Measurements from ENCODE around the gene STRN. TPM values are rescaled to one million over a fixed set of nuclear protein-coding genes. Genes with fewer than 3 reads are reported as not detected.

Gene STRN
- total and polyA plus RNA-seq, 2 of the 13 experiments (the other 11 are each of a cell fraction or from before 2014, with no cell fraction given) = 10.4 to 19.3 TPM

- Histone ChIP-seq H2AFZ (ENCODE audit: low read length) (no peak overlapping the region), H3K9ac (ENCODE audit: insufficient read depth, low read depth, low read length) (no peak overlapping the region), H3K9me3 (ENCODE audit: low read length) (no peaks in the 10 kb centered on the region), H3K4me3 (replicated peaks in 1 of 3; ENCODE audit: insufficient read depth in 1 of 3, low read depth in 2 of 3, low read length in 3 of 3) (no peak overlapping the region), H3K79me2 (ENCODE audit: insufficient read depth, low read length) (no peaks in the 10 kb centered on the region), H3K4me2 (ENCODE audit: low read depth, low read length) (no peak overlapping the region), H3K27ac (ENCODE audit: extremely low read length, insufficient read depth, low read length) (no peak overlapping the region), H4K20me1 (ENCODE audit: insufficient read depth, low read length) (no peaks in the 10 kb centered on the region), H3K27me3 (ENCODE audit: control insufficient read depth in 1 of 2, insufficient read depth in 2 of 2, low read length in 2 of 2) (no peaks in the 10 kb centered on the region), H3K36me3 (replicated peaks in 1 of 2; ENCODE audit: control insufficient read depth in 1 of 2, insufficient read depth in 2 of 2, low read length in 2 of 2) (peaks cover 4 to 23% of the 10 kb centered on the region in 2 experiments), H3K4me1 (ENCODE audit: insufficient read depth, low read length) (peaks cover 7% of the 10 kb centered on the region)
- ChIA-PET CTCF (ENCODE audit: low intra/inter-chr PET ratio, low total read pairs) (no interaction called here), POLR2A (no interaction called here)
- ATAC-seq (peak; percentile 54), FAIRE-seq (peak; percentile 23), DNase-seq (ENCODE audit: low spot score) (peak; percentile 31)
- intact Hi-C loops (cut with micrococcal nuclease; ENCODE audit: unreplicated experiment) (no loop called here), in situ Hi-C loops (cut with HindIII; ENCODE audit: extremely low pct_ligation_motif_present, low pct_unique_long_range_greater_than_20kb) (no loop called here)
- 86% methylated on average over 3 of the region's 3 CpGs for WGBS (ENCODE audit: low lambda C conversion rate)
- no TSS peak for BruUV-seq (replicated peaks)
- TF ChIP-seq, protein P1, sequence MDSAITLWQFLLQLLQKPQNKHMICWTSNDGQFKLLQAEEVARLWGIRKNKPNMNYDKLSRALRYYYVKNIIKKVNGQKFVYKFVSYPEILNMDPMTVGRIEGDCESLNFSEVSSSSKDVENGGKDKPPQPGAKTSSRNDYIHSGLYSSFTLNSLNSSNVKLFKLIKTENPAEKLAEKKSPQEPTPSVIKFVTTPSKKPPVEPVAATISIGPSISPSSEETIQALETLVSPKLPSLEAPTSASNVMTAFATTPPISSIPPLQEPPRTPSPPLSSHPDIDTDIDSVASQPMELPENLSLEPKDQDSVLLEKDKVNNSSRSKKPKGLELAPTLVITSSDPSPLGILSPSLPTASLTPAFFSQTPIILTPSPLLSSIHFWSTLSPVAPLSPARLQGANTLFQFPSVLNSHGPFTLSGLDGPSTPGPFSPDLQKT (CRISPR knock-in tag; IDR thresholded peaks at IDR 0.05; ENCODE audit: borderline replicate concordance) = no peak
- TF ChIP-seq FOXP1 (IDR thresholded peaks at IDR 0.05) (no peak), FOXP1 (CRISPR knock-in tag; IDR thresholded peaks at IDR 0.05) (peak; percentile 85), ZNF83 (CRISPR knock-in tag; IDR thresholded peaks at IDR 0.05; ENCODE audit: borderline replicate concordance) (no peak), NR2F6 (IDR thresholded peaks at IDR 0.05) (peak; percentile 83), NR2F6 (CRISPR knock-in tag; IDR thresholded peaks at IDR 0.05) (peak; percentile 85), ETS1 (CRISPR knock-in tag; IDR thresholded peaks at IDR 0.05) (no peak), GFI1 (CRISPR knock-in tag; IDR thresholded peaks at IDR 0.05; ENCODE audit: borderline replicate concordance) (0 out of 2 replicates have a peak, but pooled peaks have one; percentile 37), ZNF792 (CRISPR knock-in tag; IDR thresholded peaks at IDR 0.05) (no peak), HMG20B (CRISPR knock-in tag; conservative IDR thresholded peaks at IDR 0.05) (no peak), ZNF652 (CRISPR knock-in tag; IDR thresholded peaks at IDR 0.05; ENCODE audit: borderline replicate concordance, low read depth) (no peak), RARG (CRISPR knock-in tag; IDR thresholded peaks at IDR 0.05; ENCODE audit: low read depth) (no peak), ZNF550 (CRISPR knock-in tag; IDR thresholded peaks at IDR 0.05; ENCODE audit: borderline replicate concordance) (no peak), RARA (CRISPR knock-in tag; IDR thresholded peaks at IDR 0.05) (peak; percentile 83)
- TF ChIP-seq, protein P2, sequence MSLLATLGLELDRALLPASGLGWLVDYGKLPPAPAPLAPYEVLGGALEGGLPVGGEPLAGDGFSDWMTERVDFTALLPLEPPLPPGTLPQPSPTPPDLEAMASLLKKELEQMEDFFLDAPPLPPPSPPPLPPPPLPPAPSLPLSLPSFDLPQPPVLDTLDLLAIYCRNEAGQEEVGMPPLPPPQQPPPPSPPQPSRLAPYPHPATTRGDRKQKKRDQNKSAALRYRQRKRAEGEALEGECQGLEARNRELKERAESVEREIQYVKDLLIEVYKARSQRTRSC (CRISPR knock-in tag; IDR thresholded peaks at IDR 0.05; ENCODE audit: low read depth) = no peak
- TF ChIP-seq, protein P3, sequence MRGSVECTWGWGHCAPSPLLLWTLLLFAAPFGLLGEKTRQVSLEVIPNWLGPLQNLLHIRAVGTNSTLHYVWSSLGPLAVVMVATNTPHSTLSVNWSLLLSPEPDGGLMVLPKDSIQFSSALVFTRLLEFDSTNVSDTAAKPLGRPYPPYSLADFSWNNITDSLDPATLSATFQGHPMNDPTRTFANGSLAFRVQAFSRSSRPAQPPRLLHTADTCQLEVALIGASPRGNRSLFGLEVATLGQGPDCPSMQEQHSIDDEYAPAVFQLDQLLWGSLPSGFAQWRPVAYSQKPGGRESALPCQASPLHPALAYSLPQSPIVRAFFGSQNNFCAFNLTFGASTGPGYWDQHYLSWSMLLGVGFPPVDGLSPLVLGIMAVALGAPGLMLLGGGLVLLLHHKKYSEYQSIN (CRISPR knock-in tag; IDR thresholded peaks at IDR 0.05; ENCODE audit: borderline replicate concordance) = no peak
- TF ChIP-seq, protein P4, sequence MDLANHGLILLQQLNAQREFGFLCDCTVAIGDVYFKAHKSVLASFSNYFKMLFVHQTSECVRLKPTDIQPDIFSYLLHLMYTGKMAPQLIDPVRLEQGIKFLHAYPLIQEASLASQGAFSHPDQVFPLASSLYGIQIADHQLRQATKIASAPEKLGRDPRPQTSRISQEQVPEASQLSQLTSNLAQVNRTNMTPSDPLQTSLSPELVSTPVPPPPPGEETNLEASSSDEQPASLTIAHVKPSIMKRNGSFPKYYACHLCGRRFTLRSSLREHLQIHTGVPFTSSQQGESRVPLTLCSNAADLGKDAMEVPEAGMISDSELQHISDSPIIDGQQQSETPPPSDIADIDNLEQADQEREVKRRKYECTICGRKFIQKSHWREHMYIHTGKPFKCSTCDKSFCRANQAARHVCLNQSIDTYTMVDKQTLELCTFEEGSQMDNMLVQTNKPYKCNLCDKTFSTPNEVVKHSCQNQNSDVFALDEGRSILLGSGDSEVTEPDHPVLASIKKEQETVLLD (CRISPR knock-in tag; IDR thresholded peaks at IDR 0.05; ENCODE audit: low read depth) = no peak
- TF ChIP-seq, protein P5, sequence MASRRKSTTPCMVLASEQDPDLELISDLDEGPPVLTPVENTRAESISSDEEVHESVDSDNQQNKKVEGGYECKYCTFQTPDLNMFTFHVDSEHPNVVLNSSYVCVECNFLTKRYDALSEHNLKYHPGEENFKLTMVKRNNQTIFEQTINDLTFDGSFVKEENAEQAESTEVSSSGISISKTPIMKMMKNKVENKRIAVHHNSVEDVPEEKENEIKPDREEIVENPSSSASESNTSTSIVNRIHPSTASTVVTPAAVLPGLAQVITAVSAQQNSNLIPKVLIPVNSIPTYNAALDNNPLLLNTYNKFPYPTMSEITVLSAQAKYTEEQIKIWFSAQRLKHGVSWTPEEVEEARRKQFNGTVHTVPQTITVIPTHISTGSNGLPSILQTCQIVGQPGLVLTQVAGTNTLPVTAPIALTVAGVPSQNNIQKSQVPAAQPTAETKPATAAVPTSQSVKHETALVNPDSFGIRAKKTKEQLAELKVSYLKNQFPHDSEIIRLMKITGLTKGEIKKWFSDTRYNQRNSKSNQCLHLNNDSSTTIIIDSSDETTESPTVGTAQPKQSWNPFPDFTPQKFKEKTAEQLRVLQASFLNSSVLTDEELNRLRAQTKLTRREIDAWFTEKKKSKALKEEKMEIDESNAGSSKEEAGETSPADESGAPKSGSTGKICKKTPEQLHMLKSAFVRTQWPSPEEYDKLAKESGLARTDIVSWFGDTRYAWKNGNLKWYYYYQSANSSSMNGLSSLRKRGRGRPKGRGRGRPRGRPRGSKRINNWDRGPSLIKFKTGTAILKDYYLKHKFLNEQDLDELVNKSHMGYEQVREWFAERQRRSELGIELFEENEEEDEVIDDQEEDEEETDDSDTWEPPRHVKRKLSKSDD (CRISPR knock-in tag; IDR thresholded peaks at IDR 0.05; ENCODE audit: low read depth) = 0 out of 2 replicates have a peak, but pooled peaks have one; percentile 37
These were observed 83.8 kb downstream of the STRN start for GRCh38 chr2:36882532-36882931.
